HG03378 (cell line): ENCODE data around the gene SNX20.

Experiments used
- ATAC-seq: cut with Tn5 transposase; IDR thresholded peaks from one replicate; pipeline ENCODE4 v1.9.1; 2021; ENCODE audit warnings: mild to moderate bottlenecking, moderate library complexity; ENCODE audit not compliant: unreplicated experiment

The SNX20 gene

GRCh38 chr16:50637716-50638602, 43.2 kb downstream of the SNX20 start:
- ATAC-seq, result no peak

- ATAC-seq, result no peak
These were observed 44.2 kb downstream of the SNX20 start for GRCh38 chr16:50636753-50637374.

GRCh38 chr16:50635505-50636392, 45.4 kb downstream of the SNX20 start:
- ATAC-seq, result no peak

GRCh38 chr16:50634947-50635346, 46.2 kb downstream of the SNX20 start:
- no peak for ATAC-seq

GRCh38 chr16:50634090-50634489, 47.0 kb downstream of the SNX20 start:
- ATAC-seq, result no peak

GRCh38 chr16:50632927-50633800, 47.9 kb downstream of the SNX20 start:
- ATAC-seq, result no peak

GRCh38 chr16:50631985-50632576, 49.0 kb downstream of the SNX20 start:
- ATAC-seq, result no peak

GRCh38 chr16:50631249-50631984, 49.7 kb downstream of the SNX20 start:
- no peak for ATAC-seq

- no peak for ATAC-seq
These were observed 50.6 kb downstream of the SNX20 start for GRCh38 chr16:50630394-50631020.

GRCh38 chr16:50629334-50629733, 51.8 kb downstream of the SNX20 start:
- ATAC-seq, result no peak

- ATAC-seq, result no peak
These were observed 52.8 kb downstream of the SNX20 start for GRCh38 chr16:50628156-50628802.

GRCh38 chr16:50627419-50627818, 53.7 kb downstream of the SNX20 start:
- peak; percentile 54 for ATAC-seq

- no peak for ATAC-seq
These were observed 54.2 kb downstream of the SNX20 start for GRCh38 chr16:50626868-50627267.

- ATAC-seq, result no peak
These were observed 55.7 kb downstream of the SNX20 start for GRCh38 chr16:50625374-50625773.

GRCh38 chr16:50624449-50624970, 56.6 kb downstream of the SNX20 start:
- ATAC-seq, result no peak

GRCh38 chr16:50622643-50623369, 58.3 kb downstream of the SNX20 start:
- no peak for ATAC-seq

- no peak for ATAC-seq
These were observed 59.1 kb downstream of the SNX20 start for GRCh38 chr16:50622029-50622428.
